K562 (cell line): ENCODE measurements around the gene ATF4. TPM values are rescaled to one million over a fixed set of nuclear protein-coding genes. Genes with fewer than 3 reads are reported as not detected.

ENCODE experiments used
- ATAC-seq: fragments of 200-7000 bp; cut with Tn5 transposase; 3 replicates; pipeline ENCODE4 v1.9.1; 2020; ENCODE audit warnings: moderate library complexity
- BruUV-seq: library from RNA; stranded (reverse); fragments of 400-500 nt; replicated peaks from 2 replicates; lab custom pipeline; 2021; lab: Mats Ljungman, UMichigan
- CTCF ChIA-PET: fragments of 300-600 bp; formaldehyde crosslinking; extraction: SDS; loops from one replicate; lab custom pipeline; 2021; ENCODE audit warnings: low intra/inter-chr PET ratio; lab: Yijun Ruan, JAX
- POLR2A ChIA-PET: fragments of 300-600, 350-650 bp; sonication (Branson Sonifier 250); formaldehyde crosslinking; extraction: SDS; loops from one replicate; lab custom pipeline; 2021; ENCODE audit warnings: antibody characterized with exemption, inconsistent platforms; lab: Yijun Ruan, JAX
- DNase-seq, 4 experiments: peaks; one replicate each; pipeline versions ENCODE4 v3.0.0 to v3.0.0-alpha.2; 2011 to 2018; ENCODE audit warnings: low spot score in 3 of 4, mixed read lengths in 3 of 4; ENCODE audit errors: extremely low read depth in 1 of 4
- FAIRE-seq: peaks from 2 replicates; lab custom pipeline; 2011; peaks lifted over from hg19 to GRCh38; lab: Jason Lieb, UNC
- H2AFZ ChIP-seq: 2 replicates; pipeline ENCODE4 v1.6.0; 2011; ENCODE audit warnings: low read depth, low read length, control low read depth, inconsistent platforms
- H3K27ac ChIP-seq: fragments of 200-600 bp; 3 replicates; pipeline ENCODE4 v1.8.0; 2011; ENCODE audit warnings: low read depth, mild to moderate bottlenecking, control low read depth, inconsistent platforms, low read length, moderate library complexity, mixed read lengths; ENCODE audit errors: extremely low read depth
- H3K27me3 ChIP-seq, 2 experiments: fragments of 300-600 bp in 1 of 2; 2 replicates in 1 of 2; 3 replicates in 1 of 2; pipeline versions ENCODE4 v1.6.0 to v1.8.0; 2011; ENCODE audit warnings: inconsistent platforms in 2 of 2, low read length in 2 of 2, mild to moderate bottlenecking in 1 of 2, mixed read lengths in 1 of 2, moderate library complexity in 1 of 2; ENCODE audit not compliant: control insufficient read depth in 2 of 2, insufficient read depth in 2 of 2
- H3K36me3 ChIP-seq: fragments of 300-600 bp; 3 replicates; pipeline ENCODE4 v1.8.0; 2011; ENCODE audit warnings: mild to moderate bottlenecking, low read length, inconsistent platforms; ENCODE audit not compliant: control insufficient read depth, insufficient read depth
- H3K4me1 ChIP-seq, 2 experiments: fragments of 200-600 bp in 1 of 2; replicated peaks in 1 of 2; 2 replicates in 1 of 2; 3 replicates in 1 of 2; pipeline versions ENCODE4 v1.5.1 to v1.8.0; 2011; ENCODE audit warnings: inconsistent platforms in 2 of 2, low read length in 2 of 2, mild to moderate bottlenecking in 1 of 2, mixed read lengths in 1 of 2, moderate library complexity in 1 of 2; ENCODE audit not compliant: control insufficient read depth in 2 of 2, insufficient read depth in 2 of 2
- H3K4me2 ChIP-seq: 2 replicates; pipeline ENCODE4 v1.6.1; 2011; ENCODE audit warnings: low read length, control low read depth, inconsistent platforms, mixed read lengths; ENCODE audit not compliant: insufficient read depth
- H3K4me3 ChIP-seq: fragments of 200-600 bp; sonication (generic), shearing (Covaris generic); 2 replicates; pipeline ENCODE4 v1.5.1; 2016; ENCODE audit warnings: control low read depth, inconsistent platforms
- H3K79me2 ChIP-seq: fragments of 200-600 bp; 3 replicates; pipeline ENCODE4 v1.8.0; 2011; ENCODE audit warnings: low read length, inconsistent platforms; ENCODE audit not compliant: control insufficient read depth, insufficient read depth
- H3K9ac ChIP-seq, 2 experiments: 2 replicates each; pipeline versions ENCODE4 v1.6.0 to v1.6.1; 2011; ENCODE audit warnings: low read depth in 2 of 2, low read length in 2 of 2, control low read depth in 1 of 2, inconsistent platforms in 1 of 2, mild to moderate bottlenecking in 1 of 2, mixed read lengths in 1 of 2; ENCODE audit not compliant: insufficient read depth in 1 of 2
- H3K9me1 ChIP-seq: one replicate; pipeline ENCODE4 v1.6.0; 2011; ENCODE audit warnings: inconsistent platforms, mild to moderate bottlenecking, low read length, moderate library complexity; ENCODE audit not compliant: control insufficient read depth, insufficient read depth
- H3K9me3 ChIP-seq: replicated peaks from 2 replicates; pipeline ENCODE4 v1.5.1; 2011; ENCODE audit warnings: low read depth, low read length, inconsistent platforms; ENCODE audit not compliant: control insufficient read depth, insufficient read depth
- H4K20me1 ChIP-seq: replicated peaks from 2 replicates; pipeline ENCODE4 v1.6.1; 2011; ENCODE audit warnings: low read length, inconsistent platforms, mixed read lengths; ENCODE audit not compliant: control insufficient read depth, insufficient read depth
- ADNP ChIP-seq: fragments of 200-800 bp; sonication (Bioruptor generic); IDR thresholded peaks from 2 replicates; pipeline ENCODE4 v1.6.1; 2016; ENCODE audit warnings: missing genetic modification characterization, missing compliant biosample characterization
- BCOR ChIP-seq: fragments of 450-650 bp; IDR thresholded peaks from 2 replicates; pipeline ENCODE4 v1.6.1; 2016
- MLLT1 ChIP-seq, 2 experiments: fragments of 450-650 bp; IDR thresholded peaks; 2 replicates each; pipeline ENCODE4 v1.6.1; 2016
- NKRF ChIP-seq: fragments of 450-650 bp; IDR thresholded peaks from 2 replicates; pipeline ENCODE4 v1.6.1; 2016; ENCODE audit warnings: borderline replicate concordance
- PHF20 ChIP-seq: fragments of 450-650 bp; IDR thresholded peaks from 2 replicates; pipeline ENCODE4 v1.6.1; 2018; ENCODE audit not compliant: partially characterized antibody
- SMARCA5 ChIP-seq: fragments of 450-650 bp; IDR thresholded peaks from 2 replicates; pipeline ENCODE4 v1.6.1; 2016
- SMARCC2 ChIP-seq: fragments of 450-650 bp; IDR thresholded peaks from 2 replicates; pipeline ENCODE4 v1.6.1; 2017; ENCODE audit warnings: antibody characterized with exemption, moderate library complexity, mild to moderate bottlenecking, low read depth
- TARDBP ChIP-seq: fragments of 450-650 bp; IDR thresholded peaks from 2 replicates; pipeline ENCODE4 v1.6.1; 2016
- USF1 ChIP-seq: sonication (generic); formaldehyde crosslinking; IDR thresholded peaks from 2 replicates; pipeline ENCODE4 v1.9.0; 2022; ENCODE audit warnings: mild to moderate bottlenecking, missing genetic modification reagents
- ZFPM2 ChIP-seq: fragments of 250-450 bp; sonication (Bioruptor Pico); IDR thresholded peaks from 2 replicates; pipeline ENCODE4 v1.5.1; 2022; ENCODE audit warnings: mild to moderate bottlenecking
- ZNF512 ChIP-seq: IDR thresholded peaks from 2 replicates; pipeline ENCODE4 v1.6.1; 2016; ENCODE audit warnings: missing genetic modification characterization, missing compliant biosample characterization
- WGBS: fragments of 100-300 bp; shearing (Covaris generic); methylation state at CpG from one replicate; pipeline ENCODE4 v1.1.6; 2016; ENCODE audit warnings: low coverage, mixed read lengths; ENCODE audit not compliant: insufficient coverage; ENCODE audit errors: missing lambda C conversion rate; 5-methylcytosine and 5-hydroxymethylcytosine counted together
- in situ Hi-C: fragments of 300-500 bp; cut with MboI; formaldehyde crosslinking; loops from 4 replicates; pipeline ENCODE4 v1.15.0; 2018; ENCODE audit warnings: inconsistent platforms, mixed read lengths
- intact Hi-C: fragments of 100-400 bp; cut with micrococcal nuclease; formaldehyde crosslinking; loops from 2 replicates; pipeline ENCODE4 v1.14.2; 2022
- polyA plus RNA-seq, 8 experiments: library from polyadenylated mRNA; depleted of rRNA in 4 of 8; stranded (reverse) in 5 of 8; unstranded in 3 of 8; fragments of >200 nt; fragmentation: Nextera tagmentation in 2 of 8; fragmentation: Illumina TruSeq in 1 of 8; extraction: Ambion mirVana in 2 of 8; extraction: Trizol in 1 of 8; gene quantifications; 2 replicates each; pipeline versions ENCODE4 v1.2.1 to v1.2.3, GENCODE V29; 2011 to 2014; ENCODE audit warnings: inconsistent platforms in 1 of 8, missing spikeins in 1 of 8
- total RNA-seq, 7 experiments: library from RNA; depleted of rRNA in 6 of 7; stranded (reverse); fragments of >200 nt in 6 of 7; fragmentation: Illumina TruSeq in 2 of 7; extraction: Trizol in 2 of 7; gene quantifications; 2 replicates each; pipeline versions ENCODE4 v1.2.1 to v1.2.3, GENCODE V29; 2011 to 2021; ENCODE audit warnings: low replicate concordance in 1 of 7

Gene ATF4
- total and polyA plus RNA-seq, 9 of the 15 experiments (the other 6 are each of a cell fraction or from before 2014, with no cell fraction given) = 93.1 to 723 (median 355) TPM

GRCh38 chr22:39563571-39564428 is 43.4 kb downstream of the ATF4 start:
- Histone ChIP-seq H3K9me1 (no peaks in the 10 kb centered on the region), H3K4me1 (peaks cover 0 to 31% of the 10 kb centered on the region in 2 experiments; a peak in 3 of 5 replicates), H3K4me3 (no peak overlapping the region), H3K36me3 (no peaks in the 10 kb centered on the region), H3K27me3 (no peaks in the 10 kb centered on the region), H3K79me2 (no peaks in the 10 kb centered on the region), H2AFZ (no peak overlapping the region), H3K4me2 (no peak overlapping the region), H3K9me3 (no peaks in the 10 kb centered on the region), H3K9ac (no peak overlapping the region), H4K20me1 (no peaks in the 10 kb centered on the region), H3K27ac (no peak overlapping the region)
- no peak for DNase-seq
- WGBS = 43% methylated on average over 6 of the region's 7 CpGs
- in situ Hi-C loops (no loop called here), intact Hi-C loops (no loop called here)
- no peak for ATAC-seq
- peak; percentile 54 for FAIRE-seq
- no TSS peak for BruUV-seq
- ChIA-PET CTCF (no interaction called here), POLR2A (no interaction called here)
- TF ChIP-seq ZNF512 (no peak), NKRF (0 out of 2 replicates have a peak, but pooled peaks have one; percentile 24), SMARCC2 (no peak), BCOR (peak; percentile 7; the same call in 1 of the 2 replicates), USF1 (0 out of 2 replicates have a peak, but pooled peaks have one; percentile 7), MLLT1 (IDR thresholded peaks at IDR 0.05) (0 out of 4 replicates have a peak, but pooled peaks of 1 of the 2 experiments have one; percentile 11), ADNP (tag) (peak; percentile 66; the same call in 1 of the 2 replicates), TARDBP (no peak), ZFPM2 (CRISPR knock-in tag) (no peak), PHF20 (peak; percentile 3), SMARCA5 (0 out of 2 replicates have a peak, but pooled peaks have one; percentile 10)
